ENCODE results near the gene VAV3. TPM values are rescaled to one million over a fixed set of nuclear protein-coding genes. Genes with fewer than 3 reads are reported as not detected.

The VAV3 gene
- total and polyA plus RNA-seq, 10 of the 15 experiments (the other 5 are each of a cell fraction or from before 2014, with no cell fraction given) = 0.84 to 5.5 (median 3.4) TPM

- SMC1A ChIA-PET (ENCODE audit: uncharacterized antibody, unreplicated experiment) = interaction anchor here (0.8 to 1.5 kb wide), 2 partner anchors 31 to 63 kb away, joined by 3 read pairs; no protein-coding TSS in a partner anchor
- CTCF ChIA-PET = interaction anchor here (1.0 to 1.3 kb wide), 2 partner anchors 88 to 255 kb away, joined by 3 read pairs; no protein-coding TSS in a partner anchor
- H3K4me2 ChIP-seq (ENCODE audit: control insufficient read depth, insufficient read depth) = no peak overlapping the region
- no peak for FAIRE-seq
- TF ChIP-seq ZNF207 (IDR thresholded peaks at IDR 0.05; ENCODE audit: borderline replicate concordance) = no peak
- no peak for TF ChIP-seq IKZF2 (IDR thresholded peaks at IDR 0.05)
- no peak for TF ChIP-seq SRF (IDR thresholded peaks at IDR 0.05; ENCODE audit: low read depth in 2 of 2, low read length in 2 of 2)
- TF ChIP-seq ZNF622 (IDR thresholded peaks at IDR 0.05) = no peak
- TF ChIP-seq, protein P1, sequence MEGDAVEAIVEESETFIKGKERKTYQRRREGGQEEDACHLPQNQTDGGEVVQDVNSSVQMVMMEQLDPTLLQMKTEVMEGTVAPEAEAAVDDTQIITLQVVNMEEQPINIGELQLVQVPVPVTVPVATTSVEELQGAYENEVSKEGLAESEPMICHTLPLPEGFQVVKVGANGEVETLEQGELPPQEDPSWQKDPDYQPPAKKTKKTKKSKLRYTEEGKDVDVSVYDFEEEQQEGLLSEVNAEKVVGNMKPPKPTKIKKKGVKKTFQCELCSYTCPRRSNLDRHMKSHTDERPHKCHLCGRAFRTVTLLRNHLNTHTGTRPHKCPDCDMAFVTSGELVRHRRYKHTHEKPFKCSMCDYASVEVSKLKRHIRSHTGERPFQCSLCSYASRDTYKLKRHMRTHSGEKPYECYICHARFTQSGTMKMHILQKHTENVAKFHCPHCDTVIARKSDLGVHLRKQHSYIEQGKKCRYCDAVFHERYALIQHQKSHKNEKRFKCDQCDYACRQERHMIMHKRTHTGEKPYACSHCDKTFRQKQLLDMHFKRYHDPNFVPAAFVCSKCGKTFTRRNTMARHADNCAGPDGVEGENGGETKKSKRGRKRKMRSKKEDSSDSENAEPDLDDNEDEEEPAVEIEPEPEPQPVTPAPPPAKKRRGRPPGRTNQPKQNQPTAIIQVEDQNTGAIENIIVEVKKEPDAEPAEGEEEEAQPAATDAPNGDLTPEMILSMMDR (IDR thresholded peaks at IDR 0.05 in 2 of 3, conservative IDR thresholded peaks at IDR 0.05 in 1 of 3; ENCODE audit: control insufficient read depth in 2 of 3, extremely low read depth in 1 of 3, insufficient read depth in 1 of 3, low read depth in 3 of 3, low read length in 3 of 3) = no peak
- no peak for TF ChIP-seq MTA3 (IDR thresholded peaks at IDR 0.05; ENCODE audit: borderline replicate concordance, low read length)
- no peak for TF ChIP-seq SMAD5 (IDR thresholded peaks at IDR 0.05; ENCODE audit: low read depth)
- TF ChIP-seq, protein P2, sequence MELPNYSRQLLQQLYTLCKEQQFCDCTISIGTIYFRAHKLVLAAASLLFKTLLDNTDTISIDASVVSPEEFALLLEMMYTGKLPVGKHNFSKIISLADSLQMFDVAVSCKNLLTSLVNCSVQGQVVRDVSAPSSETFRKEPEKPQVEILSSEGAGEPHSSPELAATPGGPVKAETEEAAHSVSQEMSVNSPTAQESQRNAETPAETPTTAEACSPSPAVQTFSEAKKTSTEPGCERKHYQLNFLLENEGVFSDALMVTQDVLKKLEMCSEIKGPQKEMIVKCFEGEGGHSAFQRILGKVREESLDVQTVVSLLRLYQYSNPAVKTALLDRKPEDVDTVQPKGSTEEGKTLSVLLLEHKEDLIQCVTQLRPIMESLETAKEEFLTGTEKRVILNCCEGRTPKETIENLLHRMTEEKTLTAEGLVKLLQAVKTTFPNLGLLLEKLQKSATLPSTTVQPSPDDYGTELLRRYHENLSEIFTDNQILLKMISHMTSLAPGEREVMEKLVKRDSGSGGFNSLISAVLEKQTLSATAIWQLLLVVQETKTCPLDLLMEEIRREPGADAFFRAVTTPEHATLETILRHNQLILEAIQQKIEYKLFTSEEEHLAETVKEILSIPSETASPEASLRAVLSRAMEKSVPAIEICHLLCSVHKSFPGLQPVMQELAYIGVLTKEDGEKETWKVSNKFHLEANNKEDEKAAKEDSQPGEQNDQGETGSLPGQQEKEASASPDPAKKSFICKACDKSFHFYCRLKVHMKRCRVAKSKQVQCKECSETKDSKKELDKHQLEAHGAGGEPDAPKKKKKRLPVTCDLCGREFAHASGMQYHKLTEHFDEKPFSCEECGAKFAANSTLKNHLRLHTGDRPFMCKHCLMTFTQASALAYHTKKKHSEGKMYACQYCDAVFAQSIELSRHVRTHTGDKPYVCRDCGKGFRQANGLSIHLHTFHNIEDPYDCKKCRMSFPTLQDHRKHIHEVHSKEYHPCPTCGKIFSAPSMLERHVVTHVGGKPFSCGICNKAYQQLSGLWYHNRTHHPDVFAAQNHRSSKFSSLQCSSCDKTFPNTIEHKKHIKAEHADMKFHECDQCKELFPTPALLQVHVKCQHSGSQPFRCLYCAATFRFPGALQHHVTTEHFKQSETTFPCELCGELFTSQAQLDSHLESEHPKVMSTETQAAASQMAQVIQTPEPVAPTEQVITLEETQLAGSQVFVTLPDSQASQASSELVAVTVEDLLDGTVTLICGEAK (IDR thresholded peaks at IDR 0.05; ENCODE audit: borderline replicate concordance) = no peak
- TF ChIP-seq PAX5 (IDR thresholded peaks at IDR 0.05; ENCODE audit: borderline replicate concordance, low read depth, low read length) = no peak
- no peak for TF ChIP-seq PML (IDR thresholded peaks at IDR 0.05; ENCODE audit: low read length)
- TF ChIP-seq POLR2AphosphoS2 (IDR thresholded peaks at IDR 0.05; ENCODE audit: low read depth, low read length) = no peak
- H3K9me3 ChIP-seq (replicated peaks; ENCODE audit: control insufficient read depth, insufficient read depth, low read length) = no peaks in the 10 kb centered on the region; the same call in 1 of the 3 replicates
- POLR2A ChIA-PET = no interaction called here
- no peaks in the 10 kb centered on the region for H3K79me2 ChIP-seq (ENCODE audit: control insufficient read depth, insufficient read depth, low read length)
- BruUV-seq (replicated peaks) = no TSS peak
- no peaks in the 10 kb centered on the region for H3K27me3 ChIP-seq (replicated peaks in 1 of 2; ENCODE audit: control insufficient read depth in 2 of 2, insufficient read depth in 2 of 2, low read length in 1 of 2)
- WGBS (ENCODE audit: insufficient coverage, insufficient replicate concordance, low lambda C conversion rate, missing lambda C conversion rate) = 51% methylated on average over 3 of the region's 3 CpGs
- in situ Hi-C loops (cut with MboI) = no loop called here
- no peak for DNase-seq (ENCODE audit: low read depth, low spot score)
- no peak overlapping the region for H3K4me3 ChIP-seq
- no peaks in the 10 kb centered on the region for H4K20me1 ChIP-seq (ENCODE audit: control insufficient read depth, insufficient read depth)
- H3K4me1 ChIP-seq (ENCODE audit: control insufficient read depth, insufficient read depth, low read length) = peaks cover 33% of the 10 kb centered on the region
- no peak overlapping the region for H3K9ac ChIP-seq (ENCODE audit: control insufficient read depth, insufficient read depth, low read length)
- H3K36me3 ChIP-seq (ENCODE audit: control insufficient read depth in 2 of 2, insufficient read depth in 2 of 2, low read length in 1 of 2) = no peaks in the 10 kb centered on the region
- intact Hi-C loops (cut with micrococcal nuclease; ENCODE audit: unreplicated experiment) = no loop called here
- ATAC-seq = no peak
- RAD21 ChIA-PET (ENCODE audit: unreplicated experiment) = no interaction called here
- H2AFZ ChIP-seq (ENCODE audit: control insufficient read depth, low read depth, low read length) = no peak overlapping the region
- H3K27ac ChIP-seq (ENCODE audit: control insufficient read depth, insufficient read depth) = no peak overlapping the region
Observed at GRCh38 chr1:107870696-107871095, 94.3 kb downstream of the VAV3 start.

All from GM12878 (cell line).